ENCODE results near the gene GHR.

GHR gene

DNA sequence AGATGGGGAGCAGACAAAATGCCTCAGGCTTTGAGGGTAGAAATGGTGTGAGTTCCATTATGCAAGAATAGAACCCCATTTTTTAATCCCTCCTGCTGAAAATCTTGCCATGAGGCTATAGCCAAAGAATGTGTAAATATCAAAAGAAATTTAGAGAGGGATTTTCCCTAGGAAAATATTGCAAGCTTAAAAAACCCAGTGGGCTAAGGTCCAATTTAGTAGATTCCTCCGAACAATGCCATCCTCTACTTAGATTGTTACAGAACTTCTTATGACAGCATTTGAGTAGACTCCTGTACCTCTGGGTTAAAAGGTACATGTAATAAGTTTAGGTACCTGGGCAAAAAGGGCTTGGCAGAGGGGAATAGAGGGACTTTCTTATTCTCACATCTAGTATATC, 138.4 kb downstream of the GHR start:
- TF ChIP-seq, protein P1, sequence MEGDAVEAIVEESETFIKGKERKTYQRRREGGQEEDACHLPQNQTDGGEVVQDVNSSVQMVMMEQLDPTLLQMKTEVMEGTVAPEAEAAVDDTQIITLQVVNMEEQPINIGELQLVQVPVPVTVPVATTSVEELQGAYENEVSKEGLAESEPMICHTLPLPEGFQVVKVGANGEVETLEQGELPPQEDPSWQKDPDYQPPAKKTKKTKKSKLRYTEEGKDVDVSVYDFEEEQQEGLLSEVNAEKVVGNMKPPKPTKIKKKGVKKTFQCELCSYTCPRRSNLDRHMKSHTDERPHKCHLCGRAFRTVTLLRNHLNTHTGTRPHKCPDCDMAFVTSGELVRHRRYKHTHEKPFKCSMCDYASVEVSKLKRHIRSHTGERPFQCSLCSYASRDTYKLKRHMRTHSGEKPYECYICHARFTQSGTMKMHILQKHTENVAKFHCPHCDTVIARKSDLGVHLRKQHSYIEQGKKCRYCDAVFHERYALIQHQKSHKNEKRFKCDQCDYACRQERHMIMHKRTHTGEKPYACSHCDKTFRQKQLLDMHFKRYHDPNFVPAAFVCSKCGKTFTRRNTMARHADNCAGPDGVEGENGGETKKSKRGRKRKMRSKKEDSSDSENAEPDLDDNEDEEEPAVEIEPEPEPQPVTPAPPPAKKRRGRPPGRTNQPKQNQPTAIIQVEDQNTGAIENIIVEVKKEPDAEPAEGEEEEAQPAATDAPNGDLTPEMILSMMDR (IDR thresholded peaks at IDR 0.05; ENCODE audit: low read depth, low read length, missing control alignments), result no peak

DNA sequence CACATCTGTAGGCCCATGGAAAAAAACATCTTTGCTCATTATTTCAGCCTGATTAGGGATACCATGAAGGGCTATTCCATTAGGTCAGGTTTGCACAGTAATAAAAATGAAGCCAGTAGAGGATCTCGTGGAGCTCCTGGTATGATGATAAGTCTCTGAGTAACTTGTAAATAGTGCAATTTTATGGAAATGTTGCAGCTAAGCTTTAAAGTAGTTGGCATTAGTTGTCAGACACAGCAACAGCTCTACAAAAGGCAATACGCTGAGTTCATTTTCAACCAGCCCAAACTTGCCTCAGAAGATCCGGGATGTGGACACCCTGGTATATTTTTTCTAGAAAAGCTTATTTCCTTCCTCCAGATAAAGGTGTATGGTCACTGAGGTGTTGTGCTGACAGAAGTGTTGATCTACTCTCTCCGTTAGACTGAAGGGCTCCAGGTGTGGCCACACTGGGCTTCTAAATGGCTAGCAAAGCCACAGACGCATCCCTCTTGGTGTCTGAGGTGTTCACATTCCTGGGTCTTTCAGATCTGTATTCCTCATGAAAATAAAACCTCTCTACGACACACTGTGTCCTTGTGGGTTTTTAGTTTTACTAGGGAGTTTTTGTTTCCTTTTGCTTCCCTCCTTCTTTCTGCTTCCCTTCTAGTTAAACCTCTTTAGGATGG, 141.6 kb downstream of the GHR start:
- in situ Hi-C loops (cut with HindIII; ENCODE audit: low pct_ligation_motif_present, low sequenced_read_pairs), result no loop called here
- H3K27ac ChIP-seq, result no peak overlapping the region
- DNase-seq, result no peak
- H3K27me3 ChIP-seq (replicated peaks), result no peaks in the 10 kb centered on the region
- TF ChIP-seq, protein P1 (IDR thresholded peaks at IDR 0.05; ENCODE audit: low read depth, low read length, missing control alignments), result no peak
- H3K36me3 ChIP-seq (replicated peaks), result no peaks in the 10 kb centered on the region
- H3K4me3 ChIP-seq (ENCODE audit: low read depth, low read length), result no peak overlapping the region

More for the DNA sequence above, 138.4 kb downstream of the GHR start:
- Histone ChIP-seq H3K4me3 (ENCODE audit: low read depth, low read length) (no peak overlapping the region), H3K27me3 (replicated peaks) (no peaks in the 10 kb centered on the region), H3K27ac (no peak overlapping the region), H3K36me3 (replicated peaks) (no peaks in the 10 kb centered on the region)
- in situ Hi-C loops (cut with HindIII; ENCODE audit: low pct_ligation_motif_present, low sequenced_read_pairs), result no loop called here
- no peak for DNase-seq

DNA sequence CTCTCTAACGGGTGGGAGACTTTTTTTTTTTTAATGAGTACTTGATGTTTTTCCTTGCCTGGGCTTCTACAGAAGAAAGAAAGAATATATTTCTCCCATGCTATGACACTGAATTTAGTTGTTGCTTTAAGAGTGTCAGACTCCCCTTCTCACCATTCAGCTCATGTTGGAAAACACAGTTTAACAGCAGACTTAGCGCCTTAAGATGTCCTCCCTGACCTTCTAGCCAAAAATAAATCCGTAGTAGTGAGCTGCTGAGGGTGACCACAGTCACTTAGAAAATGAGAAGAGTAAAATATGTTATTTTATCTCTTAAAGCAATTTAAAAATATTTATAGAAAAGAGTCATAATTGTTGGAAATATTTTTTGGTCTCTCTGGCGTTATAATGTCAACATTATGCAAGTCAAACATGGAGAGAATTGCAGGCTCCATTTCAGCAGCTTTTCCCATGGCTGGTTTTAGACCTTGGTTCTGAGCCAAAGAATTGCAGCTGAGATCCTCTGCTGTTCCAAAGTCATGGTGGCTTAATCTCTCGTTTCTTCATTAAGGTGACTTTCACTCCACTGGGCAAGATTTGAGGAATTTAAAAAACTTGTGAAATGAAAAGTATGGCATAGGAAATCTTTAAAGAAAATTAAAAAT, 143.5 kb downstream of the GHR start:
- TF ChIP-seq, protein P1 (IDR thresholded peaks at IDR 0.05; ENCODE audit: low read depth, low read length, missing control alignments), result no peak
- Histone ChIP-seq H3K4me3 (ENCODE audit: low read depth, low read length) (no peak overlapping the region), H3K27me3 (replicated peaks) (no peaks in the 10 kb centered on the region), H3K36me3 (replicated peaks) (no peaks in the 10 kb centered on the region), H3K27ac (no peak overlapping the region)
- in situ Hi-C loops (cut with HindIII; ENCODE audit: low pct_ligation_motif_present, low sequenced_read_pairs), result no loop called here
- no peak for DNase-seq

DNA sequence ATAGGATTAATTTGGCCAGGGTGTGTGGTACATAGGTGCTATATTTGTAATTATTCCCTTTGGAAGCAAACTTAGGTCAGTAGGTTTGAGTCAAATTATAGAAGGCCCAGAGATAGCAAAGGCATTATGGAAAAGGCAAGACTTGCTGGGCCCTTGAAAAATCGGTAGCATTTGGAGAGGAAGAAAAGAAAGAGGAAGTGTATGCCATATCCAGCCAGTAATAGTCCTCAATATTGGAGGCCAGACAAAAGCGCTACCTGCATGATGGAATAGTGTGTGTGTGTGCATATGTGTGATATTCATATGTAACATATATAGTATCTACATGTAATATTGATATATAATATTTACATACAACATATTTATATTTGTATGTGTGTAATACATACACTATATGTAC, 146.1 kb downstream of the GHR start:
- Histone ChIP-seq H3K36me3 (replicated peaks) (no peaks in the 10 kb centered on the region), H3K27ac (no peak overlapping the region), H3K4me3 (ENCODE audit: low read depth, low read length) (no peak overlapping the region), H3K27me3 (replicated peaks) (no peaks in the 10 kb centered on the region)
- TF ChIP-seq, protein P1 (IDR thresholded peaks at IDR 0.05; ENCODE audit: low read depth, low read length, missing control alignments), result no peak
- in situ Hi-C loops (cut with HindIII; ENCODE audit: low pct_ligation_motif_present, low sequenced_read_pairs), result no loop called here
- DNase-seq, result no peak

DNA sequence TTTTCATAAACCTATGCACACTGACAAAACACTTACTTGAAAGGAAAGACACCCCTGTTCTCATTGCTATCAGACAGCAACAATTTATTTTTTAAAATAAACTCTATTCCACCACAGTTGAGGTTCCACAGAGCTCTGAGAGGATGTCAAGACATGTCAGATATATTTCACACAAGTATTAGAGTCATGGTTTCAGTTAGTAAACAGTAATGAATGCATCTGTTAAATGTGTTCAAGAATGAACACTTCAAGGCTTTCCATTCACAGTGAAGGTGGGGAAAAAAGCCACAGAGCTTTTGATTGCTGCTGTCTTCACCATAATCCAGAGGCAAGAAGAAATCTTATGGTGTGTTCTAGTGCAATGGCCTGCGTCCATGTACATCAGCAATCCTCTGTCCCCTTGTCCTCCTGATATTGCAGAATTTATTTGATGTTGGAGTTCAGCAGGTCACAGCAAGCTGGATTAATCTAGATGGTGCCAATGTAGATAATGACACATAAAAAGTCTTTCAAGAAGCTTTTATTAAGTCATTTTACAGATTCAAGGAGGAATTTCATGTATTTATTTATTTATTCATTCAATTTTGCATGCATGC, 146.8 kb downstream of the GHR start:
- Histone ChIP-seq H3K36me3 (replicated peaks) (no peaks in the 10 kb centered on the region), H3K27ac (no peak overlapping the region), H3K4me3 (ENCODE audit: low read depth, low read length) (no peak overlapping the region), H3K27me3 (replicated peaks) (no peaks in the 10 kb centered on the region)
- no peak for DNase-seq
- TF ChIP-seq, protein P1 (IDR thresholded peaks at IDR 0.05; ENCODE audit: low read depth, low read length, missing control alignments), result no peak
- in situ Hi-C loops (cut with HindIII; ENCODE audit: low pct_ligation_motif_present, low sequenced_read_pairs), result no loop called here
